Psoas muscle (tissue), 8 donors: Measurements from ENCODE around the gene JMJD6. TPM values are rescaled to one million over a fixed set of nuclear protein-coding genes. Genes with fewer than 3 reads are reported as not detected.

Experiments used
- ATAC-seq, 4 donors: fragments of 200-7000 bp; cut with Tn5 transposase; one replicate each; pipeline ENCODE4 v1.9.1; 2020; ENCODE audit warnings: moderate library complexity in 3 of 4, mild to moderate bottlenecking in 2 of 4
- DNase-seq, 2 donors: peaks; one replicate each; pipeline ENCODE4 v3.0.0-alpha.2; 2020
- H3K27ac ChIP-seq: fragments of 200-600 bp; one replicate; pipeline ENCODE4 v1.8.0; 2022
- H3K27me3 ChIP-seq, 3 donors: fragments of 200-600 bp in 1 of 3; one replicate each; pipeline versions ENCODE4 v1.6.1 to v1.8.0; 2013 to 2022; ENCODE audit warnings: low read length in 2 of 3, mild to moderate bottlenecking in 2 of 3, moderate library complexity in 1 of 3; ENCODE audit not compliant: insufficient read depth in 3 of 3
- H3K36me3 ChIP-seq, 2 donors: fragments of 200-600 bp in 1 of 2; one replicate each; pipeline versions ENCODE4 v1.6.1 to v1.8.0; 2013 to 2022; ENCODE audit warnings: low read depth in 1 of 2, mild to moderate bottlenecking in 1 of 2, moderate library complexity in 1 of 2; ENCODE audit not compliant: insufficient read depth in 1 of 2
- H3K4me1 ChIP-seq: fragments of 200-600 bp; one replicate; pipeline ENCODE4 v1.8.0; 2022
- H3K4me3 ChIP-seq: fragments of 200-600 bp; one replicate; pipeline ENCODE4 v1.8.0; 2022; ENCODE audit warnings: mild to moderate bottlenecking
- H3K9me3 ChIP-seq: fragments of 200-600 bp; one replicate; pipeline ENCODE4 v1.8.0; 2022
- CTCF ChIP-seq: fragments of 200-600 bp; IDR thresholded peaks from one replicate; pipeline ENCODE4 v1.8.0; 2022; ENCODE audit warnings: antibody characterized with exemption
- WGBS, 3 donors: extraction: QIAGEN DNeasy Blood & Tissue Kit; methylation state at CpG; one replicate each; pipeline versions ENCODE4 v1.1.6 to v1.1.7; 2013; 5-methylcytosine and 5-hydroxymethylcytosine counted together
- intact Hi-C, 2 donors: fragments of 100-400 bp; cut with DNase I; formaldehyde crosslinking; loops; one replicate each; pipeline versions ENCODE4 v1.11.0 to v1.14.2; 2022
- polyA plus RNA-seq, 3 donors: library from polyadenylated mRNA; stranded (reverse); fragments of 200-250 nt; gene quantifications; one replicate each; pipeline ENCODE4 v1.2.3, GENCODE V29; 2013
- total RNA-seq, 4 donors: library from RNA; stranded (reverse); fragmentation: NEBNext Ultra II Directional in 2 of 4; extraction: Animal tissue kit (Norgen Biotek cat#: 25700) in 2 of 4; gene quantifications; one replicate each; pipeline versions ENCODE4 v1.2.1 to v1.2.4, GENCODE V29; 2021 to 2023
- donor health status: healthy with polysubstance abuse.
- donor health status: DM: no; HTN: no; CAD: no; lungs with moderate emphysema.
- donor health status: Bipolar disorder and iron deficiency.
- donor health status: healthy.
- donor health status: DM: yes; HTN: yes; CAD: no.
- donor health status: DM: no; HTN: no; CAD: no.
- donor health status: DM: no; HTN: no; CAD: no.
- donor health status: DM: yes; HTN: yes; CAD: no.

JMJD6 gene
- total and polyA plus RNA-seq, 7 donors, result 30.8 to 81.9 (median 53.0) TPM

GRCh38 chr17:76716839-76717215, 9.6 kb downstream of the JMJD6 start:
- ATAC-seq, result no peak
- H3K4me3 ChIP-seq, result no peak overlapping the region
- peaks cover 8 to 91% of the 10 kb centered on the region in 2 donors for H3K36me3 ChIP-seq
- DNase-seq, result peak in 1 of 2 donors; percentile 26
- WGBS, 3 donors, result 63 to 73% (median 64%) methylated on average over 6 of the region's 6 CpGs
- peaks cover 42% of the 10 kb centered on the region for H3K4me1 ChIP-seq
- no peaks in the 10 kb centered on the region for H3K9me3 ChIP-seq
- peak overlapping the region; percentile 89 for H3K27ac ChIP-seq
- intact Hi-C loops, result no loop called here
- H3K27me3 ChIP-seq, result no peaks in the 10 kb centered on the region
- no peak for TF ChIP-seq CTCF

- no peaks in the 10 kb centered on the region for H3K27me3 ChIP-seq
- peaks cover 47% of the 10 kb centered on the region for H3K4me1 ChIP-seq
- peak overlapping the region; percentile 89 for H3K27ac ChIP-seq
- no peaks in the 10 kb centered on the region for H3K9me3 ChIP-seq
- DNase-seq (peak; percentile 72 to 76), ATAC-seq (peak; percentile 87 to 94 (median 92))
- intact Hi-C loops, result no loop called here
- 55 to 69% (median 66%) methylated on average over 13 of the region's 13 CpGs for WGBS, 3 donors
- TF ChIP-seq CTCF, result no peak
- H3K4me3 ChIP-seq, result peak overlapping the region; percentile 13
- H3K36me3 ChIP-seq, result peaks cover 8 to 86% of the 10 kb centered on the region in 2 donors
Observed at GRCh38 chr17:76716146-76716838, 10.1 kb downstream of the JMJD6 start.

- Histone ChIP-seq H3K36me3 (peaks cover 8 to 77% of the 10 kb centered on the region in 2 donors), H3K4me1 (peaks cover 42% of the 10 kb centered on the region), H3K27me3 (no peaks in the 10 kb centered on the region), H3K27ac (peak overlapping the region; percentile 89), H3K4me3 (peak overlapping the region; percentile 10), H3K9me3 (no peaks in the 10 kb centered on the region)
- DNase-seq, result peak in 1 of 2 donors; percentile 48
- WGBS, 3 donors, result 89 to 98% (median 93%) methylated on average over 2 of the region's 2 CpGs
- no peak for ATAC-seq
- TF ChIP-seq CTCF, result no peak
- intact Hi-C loops, result no loop called here
Observed at GRCh38 chr17:76715496-76715830, 10.9 kb downstream of the JMJD6 start.

- DNase-seq (peak; percentile 70 to 78), ATAC-seq (no peak)
- intact Hi-C loops, result loop anchor here in 1 of 2 donors (5.0 kb wide), 1 partner anchor 158 kb away; no protein-coding TSS in a partner anchor
- WGBS, 3 donors, result 28 to 52% (median 37%) methylated on average over 4 of the region's 4 CpGs
- Histone ChIP-seq H3K27ac (peak overlapping the region; percentile 89), H3K4me3 (no peak overlapping the region), H3K4me1 (peaks cover 42% of the 10 kb centered on the region), H3K36me3 (peaks cover 6 to 72% of the 10 kb centered on the region in 2 donors), H3K27me3 (no peaks in the 10 kb centered on the region), H3K9me3 (no peaks in the 10 kb centered on the region)
- peak; percentile 81 for TF ChIP-seq CTCF
Observed at GRCh38 chr17:76714822-76715495, 11.4 kb downstream of the JMJD6 start.
